GM12878 (cell line): Measurements from ENCODE around the gene TLE3. TPM values are rescaled to one million over a fixed set of nuclear protein-coding genes. Genes with fewer than 3 reads are reported as not detected.

ENCODE experiments used
- ATAC-seq: fragments of 200-7000 bp; cut with Tn5 transposase; 3 replicates; pipeline ENCODE4 v1.9.1; 2020; ENCODE audit warnings: mild to moderate bottlenecking, moderate library complexity
- BruUV-seq: library from RNA; stranded (reverse); fragments of 400-500 nt; replicated peaks from 2 replicates; lab custom pipeline; 2021; lab: Mats Ljungman, UMichigan
- CTCF ChIA-PET: fragments of 300-600 bp; sonication (Branson Sonifier 250); formaldehyde crosslinking; extraction: SDS; loops from one replicate; lab custom pipeline; 2021; ENCODE audit warnings: inconsistent platforms; lab: Yijun Ruan, JAX
- POLR2A ChIA-PET: fragments of 350-600 bp; formaldehyde crosslinking; extraction: SDS; loops from one replicate; lab custom pipeline; 2021; ENCODE audit warnings: inconsistent platforms; lab: Charles Lee
- RAD21 ChIA-PET: fragments of 300-600 bp; sonication (Branson Sonifier 250); formaldehyde crosslinking; loops from one replicate; lab custom pipeline; 2023; ENCODE audit warnings: antibody characterized with exemption; ENCODE audit not compliant: unreplicated experiment; lab: Charles Lee
- SMC1A ChIA-PET: fragments of 300-600 bp; sonication (Branson Sonifier 250); formaldehyde crosslinking; loops from one replicate; lab custom pipeline; 2023; ENCODE audit not compliant: unreplicated experiment, uncharacterized antibody; lab: Charles Lee
- DNase-seq: peaks from one replicate; pipeline ENCODE4 v3.0.0-alpha.2; 2011; ENCODE audit warnings: low read depth, low spot score
- FAIRE-seq: peaks from 3 replicates; lab custom pipeline; 2011; peaks lifted over from hg19 to GRCh38; lab: Jason Lieb, UNC
- H2AFZ ChIP-seq: 2 replicates; pipeline ENCODE4 v1.6.0; 2011; ENCODE audit warnings: low read depth, low read length, control low read depth; ENCODE audit not compliant: control insufficient read depth
- H3K27ac ChIP-seq: 2 replicates; pipeline ENCODE4 v1.5.1; 2011; ENCODE audit warnings: control low read depth; ENCODE audit not compliant: control insufficient read depth, insufficient read depth
- H3K27me3 ChIP-seq, 2 experiments: replicated peaks in 1 of 2; 2 replicates each; pipeline versions ENCODE4 v1.6.0 to v1.6.1; 2011; ENCODE audit warnings: low read length in 1 of 2; ENCODE audit not compliant: control insufficient read depth in 2 of 2, insufficient read depth in 2 of 2
- H3K36me3 ChIP-seq, 2 experiments: 2 replicates each; pipeline ENCODE4 v1.5.1; 2011; ENCODE audit warnings: low read length in 1 of 2; ENCODE audit not compliant: control insufficient read depth in 2 of 2, insufficient read depth in 2 of 2
- H3K4me1 ChIP-seq: 2 replicates; pipeline ENCODE4 v1.6.1; 2011; ENCODE audit warnings: mild to moderate bottlenecking, low read length, moderate library complexity, mixed read lengths; ENCODE audit not compliant: control insufficient read depth, insufficient read depth
- H3K4me2 ChIP-seq: 2 replicates; pipeline ENCODE4 v1.6.0; 2011; ENCODE audit warnings: control low read depth; ENCODE audit not compliant: control insufficient read depth, insufficient read depth
- H3K4me3 ChIP-seq: fragments of 200-600 bp; sonication (generic); 2 replicates; pipeline ENCODE4 v1.5.1; 2016
- H3K79me2 ChIP-seq: 2 replicates; pipeline ENCODE4 v1.6.0; 2011; ENCODE audit warnings: low read length; ENCODE audit not compliant: control insufficient read depth, insufficient read depth
- H3K9ac ChIP-seq: 2 replicates; pipeline ENCODE4 v1.8.0; 2011; ENCODE audit warnings: low read length, control low read depth, mixed read lengths; ENCODE audit not compliant: control insufficient read depth, insufficient read depth
- H3K9me3 ChIP-seq: replicated peaks from 3 replicates; pipeline ENCODE4 v1.5.1; 2011; ENCODE audit warnings: mild to moderate bottlenecking, low read length; ENCODE audit not compliant: control insufficient read depth, insufficient read depth
- H4K20me1 ChIP-seq: 2 replicates; pipeline ENCODE4 v1.6.0; 2011; ENCODE audit not compliant: control insufficient read depth, insufficient read depth
- ESRRA ChIP-seq: IDR thresholded peaks from 2 replicates; pipeline ENCODE4 v1.6.1; 2012; ENCODE audit warnings: mild to moderate bottlenecking, low read length, improper control_type of control experiment
- FOXM1 ChIP-seq: IDR thresholded peaks from 2 replicates; pipeline ENCODE4 v1.6.1; 2012; ENCODE audit warnings: low read depth, mild to moderate bottlenecking, inconsistent platforms, low read length, moderate library complexity
- PAX8 ChIP-seq: fragments of 450-650 bp; IDR thresholded peaks from 2 replicates; pipeline ENCODE4 v1.6.1; 2017; ENCODE audit warnings: mild to moderate bottlenecking, moderate library complexity
- STAT3 ChIP-seq: IDR thresholded peaks from 2 replicates; pipeline ENCODE4 v1.6.1; 2011; ENCODE audit warnings: low read depth, low read length, improper control_type of control experiment
- SUPT20H ChIP-seq: IDR thresholded peaks from 2 replicates; pipeline ENCODE4 v1.6.1; 2011; ENCODE audit warnings: low read depth, mild to moderate bottlenecking, low read length, moderate library complexity, borderline replicate concordance; ENCODE audit not compliant: control insufficient read depth
- ZNF207 ChIP-seq: fragments of 450-650 bp; IDR thresholded peaks from 2 replicates; pipeline ENCODE4 v1.6.1; 2014; ENCODE audit warnings: antibody characterized with exemption, mild to moderate bottlenecking, borderline replicate concordance
- WGBS: methylation state at CpG from one replicate; pipeline ENCODE4 v1.1.6; 2016; ENCODE audit warnings: low lambda C conversion rate; ENCODE audit not compliant: insufficient replicate concordance, insufficient coverage; ENCODE audit errors: missing lambda C conversion rate; 5-methylcytosine and 5-hydroxymethylcytosine counted together
- in situ Hi-C: fragments of 300-500 bp; cut with MboI; formaldehyde crosslinking; loops from 9 replicates; pipeline ENCODE4 v1.14.3; 2018; ENCODE audit warnings: mixed read lengths
- intact Hi-C: fragments of 100-400 bp; cut with micrococcal nuclease; formaldehyde crosslinking; loops from one replicate; pipeline ENCODE4 v1.14.2; 2022; ENCODE audit not compliant: unreplicated experiment
- polyA plus RNA-seq, 11 experiments: library from polyadenylated mRNA; depleted of rRNA in 4 of 11; unstranded in 6 of 11; stranded (reverse) in 5 of 11; fragments of >200 nt; fragmentation: Nextera tagmentation in 4 of 11; fragmentation: Illumina TruSeq in 1 of 11; extraction: Ambion mirVana in 4 of 11; extraction: Trizol in 1 of 11; gene quantifications; 1 replicate in 1 of 11; 2 replicates in 10 of 11; pipeline versions ENCODE4 v1.2.1 to v1.2.3, GENCODE V29; 2011 to 2016; ENCODE audit warnings: inconsistent platforms in 2 of 11, missing spikeins in 2 of 11, low read depth in 1 of 11
- total RNA-seq, 4 experiments: library from RNA; depleted of rRNA in 3 of 4; stranded (reverse); fragments of >200 nt in 3 of 4; fragmentation: Illumina TruSeq in 1 of 4; extraction: Trizol in 1 of 4; gene quantifications; 2 replicates each; pipeline versions ENCODE4 v1.2.1 to v1.2.3, GENCODE V29; 2013 to 2021
- TF ChIP-seq, protein P1 (sequence below): fragments of 450-650 bp; IDR thresholded peaks from 2 replicates; pipeline ENCODE4 v1.6.1; 2017; ENCODE audit warnings: mild to moderate bottlenecking, moderate library complexity
- TF ChIP-seq, protein P2 (sequence below): IDR thresholded peaks from 2 replicates; pipeline ENCODE4 v1.6.1; 2012; ENCODE audit warnings: low read depth, low read length, improper control_type of control experiment

TLE3 gene
- total and polyA plus RNA-seq, 10 of the 15 experiments (the other 5 are each of a cell fraction or from before 2014, with no cell fraction given), result 1.2 to 65.5 (median 9.7) TPM

- Histone ChIP-seq H3K27me3 (no peaks in the 10 kb centered on the region), H3K4me2 (no peak overlapping the region), H3K9me3 (no peaks in the 10 kb centered on the region), H3K4me3 (no peak overlapping the region), H3K4me1 (no peaks in the 10 kb centered on the region), H3K36me3 (peaks cover 39 to 58% of the 10 kb centered on the region in 2 experiments), H3K9ac (no peak overlapping the region), H2AFZ (no peak overlapping the region), H3K27ac (no peak overlapping the region), H3K79me2 (no peaks in the 10 kb centered on the region), H4K20me1 (peaks cover 4% of the 10 kb centered on the region)
- 90% methylated on average over 10 of the region's 12 CpGs for WGBS
- RAD21 ChIA-PET, result interaction anchor here (0.6 to 0.7 kb wide), 2 partner anchors 28 to 118 kb away, joined by 3 to 5 read pairs; no protein-coding TSS in a partner anchor
- POLR2A ChIA-PET, result no interaction called here
- CTCF ChIA-PET, result no interaction called here
- in situ Hi-C loops, result no loop called here
- no TSS peak for BruUV-seq
- FAIRE-seq, result no peak
- intact Hi-C loops, result no loop called here
- ATAC-seq, result no peak
- no peak for DNase-seq
- TF ChIP-seq, protein P1, sequence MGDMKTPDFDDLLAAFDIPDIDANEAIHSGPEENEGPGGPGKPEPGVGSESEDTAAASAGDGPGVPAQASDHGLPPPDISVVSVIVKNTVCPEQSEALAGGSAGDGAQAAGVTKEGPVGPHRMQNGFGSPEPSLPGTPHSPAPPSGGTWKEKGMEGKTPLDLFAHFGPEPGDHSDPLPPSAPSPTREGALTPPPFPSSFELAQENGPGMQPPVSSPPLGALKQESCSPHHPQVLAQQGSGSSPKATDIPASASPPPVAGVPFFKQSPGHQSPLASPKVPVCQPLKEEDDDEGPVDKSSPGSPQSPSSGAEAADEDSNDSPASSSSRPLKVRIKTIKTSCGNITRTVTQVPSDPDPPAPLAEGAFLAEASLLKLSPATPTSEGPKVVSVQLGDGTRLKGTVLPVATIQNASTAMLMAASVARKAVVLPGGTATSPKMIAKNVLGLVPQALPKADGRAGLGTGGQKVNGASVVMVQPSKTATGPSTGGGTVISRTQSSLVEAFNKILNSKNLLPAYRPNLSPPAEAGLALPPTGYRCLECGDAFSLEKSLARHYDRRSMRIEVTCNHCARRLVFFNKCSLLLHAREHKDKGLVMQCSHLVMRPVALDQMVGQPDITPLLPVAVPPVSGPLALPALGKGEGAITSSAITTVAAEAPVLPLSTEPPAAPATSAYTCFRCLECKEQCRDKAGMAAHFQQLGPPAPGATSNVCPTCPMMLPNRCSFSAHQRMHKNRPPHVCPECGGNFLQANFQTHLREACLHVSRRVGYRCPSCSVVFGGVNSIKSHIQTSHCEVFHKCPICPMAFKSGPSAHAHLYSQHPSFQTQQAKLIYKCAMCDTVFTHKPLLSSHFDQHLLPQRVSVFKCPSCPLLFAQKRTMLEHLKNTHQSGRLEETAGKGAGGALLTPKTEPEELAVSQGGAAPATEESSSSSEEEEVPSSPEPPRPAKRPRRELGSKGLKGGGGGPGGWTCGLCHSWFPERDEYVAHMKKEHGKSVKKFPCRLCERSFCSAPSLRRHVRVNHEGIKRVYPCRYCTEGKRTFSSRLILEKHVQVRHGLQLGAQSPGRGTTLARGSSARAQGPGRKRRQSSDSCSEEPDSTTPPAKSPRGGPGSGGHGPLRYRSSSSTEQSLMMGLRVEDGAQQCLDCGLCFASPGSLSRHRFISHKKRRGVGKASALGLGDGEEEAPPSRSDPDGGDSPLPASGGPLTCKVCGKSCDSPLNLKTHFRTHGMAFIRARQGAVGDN, result no peak
- TF ChIP-seq ESRRA (no peak), PAX8 (no peak), FOXM1 (no peak), SUPT20H (no peak), ZNF207 (no peak), STAT3 (no peak)
- TF ChIP-seq, protein P2, sequence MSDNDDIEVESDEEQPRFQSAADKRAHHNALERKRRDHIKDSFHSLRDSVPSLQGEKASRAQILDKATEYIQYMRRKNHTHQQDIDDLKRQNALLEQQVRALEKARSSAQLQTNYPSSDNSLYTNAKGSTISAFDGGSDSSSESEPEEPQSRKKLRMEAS, result no peak
- SMC1A ChIA-PET, result interaction anchor here (0.6 to 1.4 kb wide), 2 partner anchors 154 to 179 kb away, joined by 3 read pairs; no protein-coding TSS in a partner anchor
These were observed 31.7 kb downstream of the TLE3 start for GRCh38 chr15:70066004-70066403.
